IPS-NIHi7 (cell line): ENCODE results near the gene CCDC57.

ENCODE experiments used
- DNase-seq: peaks from one replicate; pipeline ENCODE4 v3.0.0; 2012; ENCODE audit warnings: mixed read lengths; ENCODE audit errors: extremely low spot score

The CCDC57 gene

GRCh38 chr17:82106688-82107305 is 105.8 kb downstream of the CCDC57 start:
- DNase-seq = no peak

- DNase-seq = peak; percentile 87
Measured at GRCh38 chr17:82105882-82106687, 106.6 kb downstream of the CCDC57 start.

- no peak for DNase-seq
Measured at GRCh38 chr17:82105417-82105881, 107.2 kb downstream of the CCDC57 start.

- DNase-seq = no peak
Measured at GRCh38 chr17:82104797-82105416, 107.7 kb downstream of the CCDC57 start.

GRCh38 chr17:82103553-82104451 is 108.8 kb downstream of the CCDC57 start:
- DNase-seq = peak; percentile 61

GRCh38 chr17:82101767-82102679 is 110.6 kb downstream of the CCDC57 start:
- no peak for DNase-seq

GRCh38 chr17:82101301-82101715 is 111.3 kb downstream of the CCDC57 start:
- no peak for DNase-seq

- DNase-seq = no peak
Measured at GRCh38 chr17:82100502-82101298, 111.9 kb downstream of the CCDC57 start.

- no peak for DNase-seq
Measured at GRCh38 chr17:82098939-82099763, 113.5 kb downstream of the CCDC57 start.

GRCh38 chr17:82098169-82098938 is 114.3 kb downstream of the CCDC57 start, which contains the start of gene FASN:
Gene FASN, minus strand, starts transcription at chr17:82098236. Its CDS starts 1,791 bp downstream, at chr17:82096445.
- DNase-seq = peak; percentile 100

- no peak for DNase-seq
Measured at GRCh38 chr17:82097919-82098168, 114.8 kb downstream of the CCDC57 start.

- peak; percentile 64 for DNase-seq
Measured at GRCh38 chr17:82097184-82097918, 115.3 kb downstream of the CCDC57 start.

- no peak for DNase-seq
Measured at GRCh38 chr17:82096709-82097183, 115.9 kb downstream of the CCDC57 start.

GRCh38 chr17:82095777-82096708 is 116.6 kb downstream of the CCDC57 start:
- no peak for DNase-seq

GRCh38 chr17:82094931-82095776 is 117.5 kb downstream of the CCDC57 start:
- DNase-seq = no peak
